DMS114 treated with DMSO at 0.1 percent for 48 hours (cell line): ENCODE data around the gene IGSF3.

Experiments
- DNase-seq: peaks from one replicate; lab custom pipeline; 2025; ENCODE audit not compliant: unreplicated experiment; lab: John Stamatoyannopoulos, UW

The IGSF3 gene

GRCh38 chr1:116561563-116561962 lies 106.0 kb downstream of the IGSF3 start:
- no peak for DNase-seq

GRCh38 chr1:116560704-116561490 lies 106.6 kb downstream of the IGSF3 start:
- DNase-seq: no peak

GRCh38 chr1:116559304-116559761 lies 108.2 kb downstream of the IGSF3 start:
- no peak for DNase-seq

GRCh38 chr1:116558571-116558970 lies 109.0 kb downstream of the IGSF3 start:
- no peak for DNase-seq

GRCh38 chr1:116558140-116558549 lies 109.4 kb downstream of the IGSF3 start:
- no peak for DNase-seq

- DNase-seq: no peak
These were observed 110.1 kb downstream of the IGSF3 start for GRCh38 chr1:116557323-116557878.

- no peak for DNase-seq
These were observed 111.1 kb downstream of the IGSF3 start for GRCh38 chr1:116556289-116557006.

- no peak for DNase-seq
These were observed 112.6 kb downstream of the IGSF3 start for GRCh38 chr1:116554924-116555323.

GRCh38 chr1:116553386-116554115 lies 114.0 kb downstream of the IGSF3 start:
- DNase-seq: no peak

GRCh38 chr1:116546354-116546977 lies 121.1 kb downstream of the IGSF3 start:
- no peak for DNase-seq

GRCh38 chr1:116545359-116545705 lies 122.2 kb downstream of the IGSF3 start:
- no peak for DNase-seq

- no peak for DNase-seq
These were observed 122.8 kb downstream of the IGSF3 start for GRCh38 chr1:116544588-116545358.

- DNase-seq: no peak
These were observed 127.4 kb downstream of the IGSF3 start for GRCh38 chr1:116540088-116540487.

GRCh38 chr1:116538544-116538943 lies 129.0 kb downstream of the IGSF3 start:
- no peak for DNase-seq

GRCh38 chr1:116537898-116538297 lies 129.6 kb downstream of the IGSF3 start:
- no peak for DNase-seq

- no peak for DNase-seq
These were observed 130.3 kb downstream of the IGSF3 start for GRCh38 chr1:116537040-116537831.

GRCh38 chr1:116534014-116534739 lies 133.4 kb downstream of the IGSF3 start:
- DNase-seq: no peak

- no peak for DNase-seq
These were observed 134.1 kb downstream of the IGSF3 start for GRCh38 chr1:116533429-116533820.
